IPS DF 6.9 (cell line): ENCODE data around the gene SEL1L.
"Not testable (repeated sequence)": the region's sequence is repeated elsewhere in the genome, so short reads cannot be mapped to it uniquely, and the experiment has no call there.

Source experiments
- DNase-seq: peaks from one replicate; pipeline ENCODE4 v3.0.0-alpha.2; 2013; ENCODE audit warnings: low read depth, low spot score
- H3K27ac ChIP-seq: one replicate; pipeline ENCODE4 v1.5.1; 2013; ENCODE audit warnings: low read length, control low read depth
- H3K27me3 ChIP-seq: 2 replicates; pipeline ENCODE4 v1.6.1; 2013; ENCODE audit warnings: mild to moderate bottlenecking, low read length; ENCODE audit not compliant: control insufficient read depth, insufficient read depth
- H3K36me3 ChIP-seq: 2 replicates; pipeline ENCODE4 v1.6.1; 2013; ENCODE audit warnings: low read length; ENCODE audit not compliant: control insufficient read depth, insufficient read depth
- H3K4me1 ChIP-seq: 2 replicates; pipeline ENCODE4 v1.6.1; 2013; ENCODE audit warnings: low read length; ENCODE audit not compliant: control insufficient read depth, insufficient read depth
- H3K4me3 ChIP-seq: 2 replicates; pipeline ENCODE4 v1.5.1; 2013; ENCODE audit warnings: mild to moderate bottlenecking, low read length
- H3K9me3 ChIP-seq: 2 replicates; pipeline ENCODE4 v1.6.1; 2013; ENCODE audit warnings: low read length, inconsistent platforms; ENCODE audit not compliant: control insufficient read depth, insufficient read depth
- WGBS: extraction: QIAGEN DNeasy Blood & Tissue Kit; methylation state at CpG from one replicate; pipeline ENCODE4 v1.1.7; 2013; ENCODE audit warnings: mixed read lengths, missing lambda C conversion rate; ENCODE audit not compliant: insufficient read length, insufficient coverage; 5-methylcytosine and 5-hydroxymethylcytosine counted together

The SEL1L gene

GRCh38 chr14:81555684-81556083 lies 22.0 kb upstream of the SEL1L start:
- no peaks in the 10 kb centered on the region for H3K27me3 ChIP-seq
- H3K9me3 ChIP-seq = no peaks in the 10 kb centered on the region
- H3K36me3 ChIP-seq = no peaks in the 10 kb centered on the region
- no peak overlapping the region for H3K4me3 ChIP-seq
- no peaks in the 10 kb centered on the region for H3K4me1 ChIP-seq
- no peak for DNase-seq
- WGBS = no CpG with 5 or more reads among the region's 2 CpGs
- H3K27ac ChIP-seq = no peak overlapping the region

GRCh38 chr14:81555051-81555450 lies 21.4 kb upstream of the SEL1L start:
- no peaks in the 10 kb centered on the region for H3K9me3 ChIP-seq
- no peak overlapping the region for H3K4me3 ChIP-seq
- H3K27me3 ChIP-seq = no peaks in the 10 kb centered on the region
- H3K4me1 ChIP-seq = no peaks in the 10 kb centered on the region
- no peak for DNase-seq
- H3K27ac ChIP-seq = no peak overlapping the region
- H3K36me3 ChIP-seq = no peaks in the 10 kb centered on the region
- no CpG with 5 or more reads among the region's 4 CpGs for WGBS

- no peaks in the 10 kb centered on the region for H3K9me3 ChIP-seq
- no peak overlapping the region for H3K4me3 ChIP-seq
- H3K36me3 ChIP-seq = no peaks in the 10 kb centered on the region
- no CpG with 5 or more reads among the region's 3 CpGs for WGBS
- DNase-seq = no peak
- no peaks in the 10 kb centered on the region for H3K4me1 ChIP-seq
- no peaks in the 10 kb centered on the region for H3K27me3 ChIP-seq
- H3K27ac ChIP-seq = no peak overlapping the region
Measured at GRCh38 chr14:81551471-81551870, 17.8 kb upstream of the SEL1L start.

GRCh38 chr14:81550001-81550637 lies 16.5 kb upstream of the SEL1L start:
- Histone ChIP-seq H3K36me3 (no peaks in the 10 kb centered on the region), H3K27me3 (no peaks in the 10 kb centered on the region), H3K9me3 (no peaks in the 10 kb centered on the region), H3K4me3 (no peak overlapping the region), H3K27ac (no peak overlapping the region), H3K4me1 (no peaks in the 10 kb centered on the region)
- WGBS = no CpG with 5 or more reads among the region's 4 CpGs
- DNase-seq = no peak

- not testable (repeated sequence) for H3K4me3 ChIP-seq, H3K4me1 ChIP-seq, H3K36me3 ChIP-seq, H3K27ac ChIP-seq, H3K9me3 ChIP-seq, H3K27me3 ChIP-seq, DNase-seq
- no CpG with 5 or more reads among the region's 5 CpGs for WGBS
Measured at GRCh38 chr14:81541206-81541605, 7.6 kb upstream of the SEL1L start.

GRCh38 chr14:81537193-81537592 lies 3.5 kb upstream of the SEL1L start:
- Histone ChIP-seq H3K4me1 (no peaks in the 10 kb centered on the region), H3K9me3 (no peaks in the 10 kb centered on the region), H3K27me3 (no peaks in the 10 kb centered on the region), H3K36me3 (no peaks in the 10 kb centered on the region), H3K4me3 (no peak overlapping the region), H3K27ac (no peak overlapping the region)
- no CpG with 5 or more reads among the region's 2 CpGs for WGBS
- DNase-seq = no peak

- no peaks in the 10 kb centered on the region for H3K4me1 ChIP-seq
- no peak overlapping the region for H3K27ac ChIP-seq
- no peaks in the 10 kb centered on the region for H3K9me3 ChIP-seq
- no CpG with 5 or more reads among the region's 2 CpGs for WGBS
- no peak for DNase-seq
- no peak overlapping the region for H3K4me3 ChIP-seq
- no peaks in the 10 kb centered on the region for H3K27me3 ChIP-seq
- no peaks in the 10 kb centered on the region for H3K36me3 ChIP-seq
Measured at GRCh38 chr14:81536241-81536771, 2.7 kb upstream of the SEL1L start.

- Histone ChIP-seq H3K27me3 (no peaks in the 10 kb centered on the region), H3K9me3 (no peaks in the 10 kb centered on the region), H3K36me3 (no peaks in the 10 kb centered on the region), H3K27ac (no peak overlapping the region), H3K4me3 (no peak overlapping the region), H3K4me1 (no peaks in the 10 kb centered on the region)
- no peak for DNase-seq
- 100% methylated on average over 1 of the region's 3 CpGs for WGBS
Measured at GRCh38 chr14:81535396-81536164, 1.9 kb upstream of the SEL1L start.

GRCh38 chr14:81534510-81535074 lies 939 bp upstream of the SEL1L start:
- Histone ChIP-seq H3K27ac (no peak overlapping the region), H3K27me3 (no peaks in the 10 kb centered on the region), H3K4me3 (no peak overlapping the region), H3K4me1 (no peaks in the 10 kb centered on the region), H3K36me3 (no peaks in the 10 kb centered on the region), H3K9me3 (no peaks in the 10 kb centered on the region)
- DNase-seq = no peak
- WGBS = no CpG with 5 or more reads among the region's 8 CpGs

GRCh38 chr14:81533212-81533535 lies 479 bp downstream of the SEL1L start:
- Histone ChIP-seq H3K9me3 (no peaks in the 10 kb centered on the region), H3K27me3 (no peaks in the 10 kb centered on the region), H3K4me3 (peak overlapping the region; percentile 86), H3K4me1 (no peaks in the 10 kb centered on the region), H3K36me3 (no peaks in the 10 kb centered on the region), H3K27ac (no peak overlapping the region)
- no peak for DNase-seq
- WGBS = no CpG with 5 or more reads among the region's 10 CpGs
